K562 (cell line): ENCODE results near the gene ENOSF1. TPM values are rescaled to one million over a fixed set of nuclear protein-coding genes. Genes with fewer than 3 reads are reported as not detected.

Source experiments
- EWSR1 ChIP-seq: fragments of 450-650 bp; IDR thresholded peaks from 2 replicates; pipeline ENCODE4 v1.6.1; 2018; ENCODE audit warnings: borderline replicate concordance, mild to moderate bottlenecking, low read depth, moderate library complexity; ENCODE audit not compliant: partially characterized antibody
- HEY1 ChIP-seq: fragments of 250-450 bp; sonication (Bioruptor Pico); IDR thresholded peaks from 2 replicates; pipeline ENCODE4 v1.5.0; 2020; ENCODE audit warnings: mild to moderate bottlenecking, moderate library complexity, borderline replicate concordance
- LEF1 ChIP-seq: fragments of 450-650 bp; IDR thresholded peaks from 2 replicates; pipeline ENCODE4 v1.6.1; 2016; ENCODE audit warnings: mild to moderate bottlenecking
- POLR2H ChIP-seq: IDR thresholded peaks from 2 replicates; pipeline ENCODE4 v1.6.1; 2016; ENCODE audit warnings: missing genetic modification characterization, low read depth, mild to moderate bottlenecking, control low read depth, missing compliant biosample characterization, moderate library complexity
- RUNX1 ChIP-seq: sonication (generic); IDR thresholded peaks from 2 replicates; pipeline ENCODE4 v1.6.1; 2016; ENCODE audit warnings: antibody characterized with exemption, low read depth
- SMARCA5 ChIP-seq: fragments of 450-650 bp; IDR thresholded peaks from 2 replicates; pipeline ENCODE4 v1.6.1; 2016
- ZNF354B ChIP-seq: fragments of 250-450 bp; sonication (Bioruptor Pico); IDR thresholded peaks from 2 replicates; pipeline ENCODE4 v1.4.0; 2020
- polyA plus RNA-seq, 8 experiments: library from polyadenylated mRNA; depleted of rRNA in 4 of 8; stranded (reverse) in 5 of 8; unstranded in 3 of 8; fragments of >200 nt; fragmentation: Nextera tagmentation in 2 of 8; fragmentation: Illumina TruSeq in 1 of 8; extraction: Ambion mirVana in 2 of 8; extraction: Trizol in 1 of 8; gene quantifications; 2 replicates each; pipeline versions ENCODE4 v1.2.1 to v1.2.3, GENCODE V29; 2011 to 2014; ENCODE audit warnings: inconsistent platforms in 1 of 8, missing spikeins in 1 of 8
- total RNA-seq, 7 experiments: library from RNA; depleted of rRNA in 6 of 7; stranded (reverse); fragments of >200 nt in 6 of 7; fragmentation: Illumina TruSeq in 2 of 7; extraction: Trizol in 2 of 7; gene quantifications; 2 replicates each; pipeline versions ENCODE4 v1.2.1 to v1.2.3, GENCODE V29; 2011 to 2021; ENCODE audit warnings: low replicate concordance in 1 of 7
- TF ChIP-seq, protein P1 (sequence below): fragments of 200-600 bp; sonication (generic); IDR thresholded peaks from one replicate; pipeline ENCODE4 v1.6.1; 2012; ENCODE audit warnings: mild to moderate bottlenecking, low read depth, low read length, inconsistent platforms

Gene ENOSF1
- total and polyA plus RNA-seq, 9 of the 15 experiments (the other 6 are each of a cell fraction or from before 2014, with no cell fraction given) = 15.5 to 66.4 (median 46.5) TPM

DNA sequence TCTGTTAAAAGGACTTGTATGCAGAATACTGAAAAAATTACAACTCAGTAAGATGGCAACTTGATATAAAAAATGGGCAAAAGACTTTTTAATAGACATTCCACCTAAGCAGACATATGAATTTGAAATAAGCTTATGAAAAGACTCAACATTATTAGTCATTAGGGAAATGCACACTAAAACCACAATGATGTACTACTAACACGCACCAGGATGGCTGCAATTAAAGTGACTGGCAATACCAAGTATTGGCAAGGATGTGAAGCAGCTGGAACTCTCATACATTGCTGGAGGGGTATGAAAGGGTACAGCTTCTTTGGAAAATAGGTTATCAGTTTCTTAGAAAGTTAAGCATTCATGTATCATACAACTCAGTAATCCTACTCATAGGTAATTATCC lies 3.2 kb upstream of the ENOSF1 start (continued):
- TF ChIP-seq, protein P1, sequence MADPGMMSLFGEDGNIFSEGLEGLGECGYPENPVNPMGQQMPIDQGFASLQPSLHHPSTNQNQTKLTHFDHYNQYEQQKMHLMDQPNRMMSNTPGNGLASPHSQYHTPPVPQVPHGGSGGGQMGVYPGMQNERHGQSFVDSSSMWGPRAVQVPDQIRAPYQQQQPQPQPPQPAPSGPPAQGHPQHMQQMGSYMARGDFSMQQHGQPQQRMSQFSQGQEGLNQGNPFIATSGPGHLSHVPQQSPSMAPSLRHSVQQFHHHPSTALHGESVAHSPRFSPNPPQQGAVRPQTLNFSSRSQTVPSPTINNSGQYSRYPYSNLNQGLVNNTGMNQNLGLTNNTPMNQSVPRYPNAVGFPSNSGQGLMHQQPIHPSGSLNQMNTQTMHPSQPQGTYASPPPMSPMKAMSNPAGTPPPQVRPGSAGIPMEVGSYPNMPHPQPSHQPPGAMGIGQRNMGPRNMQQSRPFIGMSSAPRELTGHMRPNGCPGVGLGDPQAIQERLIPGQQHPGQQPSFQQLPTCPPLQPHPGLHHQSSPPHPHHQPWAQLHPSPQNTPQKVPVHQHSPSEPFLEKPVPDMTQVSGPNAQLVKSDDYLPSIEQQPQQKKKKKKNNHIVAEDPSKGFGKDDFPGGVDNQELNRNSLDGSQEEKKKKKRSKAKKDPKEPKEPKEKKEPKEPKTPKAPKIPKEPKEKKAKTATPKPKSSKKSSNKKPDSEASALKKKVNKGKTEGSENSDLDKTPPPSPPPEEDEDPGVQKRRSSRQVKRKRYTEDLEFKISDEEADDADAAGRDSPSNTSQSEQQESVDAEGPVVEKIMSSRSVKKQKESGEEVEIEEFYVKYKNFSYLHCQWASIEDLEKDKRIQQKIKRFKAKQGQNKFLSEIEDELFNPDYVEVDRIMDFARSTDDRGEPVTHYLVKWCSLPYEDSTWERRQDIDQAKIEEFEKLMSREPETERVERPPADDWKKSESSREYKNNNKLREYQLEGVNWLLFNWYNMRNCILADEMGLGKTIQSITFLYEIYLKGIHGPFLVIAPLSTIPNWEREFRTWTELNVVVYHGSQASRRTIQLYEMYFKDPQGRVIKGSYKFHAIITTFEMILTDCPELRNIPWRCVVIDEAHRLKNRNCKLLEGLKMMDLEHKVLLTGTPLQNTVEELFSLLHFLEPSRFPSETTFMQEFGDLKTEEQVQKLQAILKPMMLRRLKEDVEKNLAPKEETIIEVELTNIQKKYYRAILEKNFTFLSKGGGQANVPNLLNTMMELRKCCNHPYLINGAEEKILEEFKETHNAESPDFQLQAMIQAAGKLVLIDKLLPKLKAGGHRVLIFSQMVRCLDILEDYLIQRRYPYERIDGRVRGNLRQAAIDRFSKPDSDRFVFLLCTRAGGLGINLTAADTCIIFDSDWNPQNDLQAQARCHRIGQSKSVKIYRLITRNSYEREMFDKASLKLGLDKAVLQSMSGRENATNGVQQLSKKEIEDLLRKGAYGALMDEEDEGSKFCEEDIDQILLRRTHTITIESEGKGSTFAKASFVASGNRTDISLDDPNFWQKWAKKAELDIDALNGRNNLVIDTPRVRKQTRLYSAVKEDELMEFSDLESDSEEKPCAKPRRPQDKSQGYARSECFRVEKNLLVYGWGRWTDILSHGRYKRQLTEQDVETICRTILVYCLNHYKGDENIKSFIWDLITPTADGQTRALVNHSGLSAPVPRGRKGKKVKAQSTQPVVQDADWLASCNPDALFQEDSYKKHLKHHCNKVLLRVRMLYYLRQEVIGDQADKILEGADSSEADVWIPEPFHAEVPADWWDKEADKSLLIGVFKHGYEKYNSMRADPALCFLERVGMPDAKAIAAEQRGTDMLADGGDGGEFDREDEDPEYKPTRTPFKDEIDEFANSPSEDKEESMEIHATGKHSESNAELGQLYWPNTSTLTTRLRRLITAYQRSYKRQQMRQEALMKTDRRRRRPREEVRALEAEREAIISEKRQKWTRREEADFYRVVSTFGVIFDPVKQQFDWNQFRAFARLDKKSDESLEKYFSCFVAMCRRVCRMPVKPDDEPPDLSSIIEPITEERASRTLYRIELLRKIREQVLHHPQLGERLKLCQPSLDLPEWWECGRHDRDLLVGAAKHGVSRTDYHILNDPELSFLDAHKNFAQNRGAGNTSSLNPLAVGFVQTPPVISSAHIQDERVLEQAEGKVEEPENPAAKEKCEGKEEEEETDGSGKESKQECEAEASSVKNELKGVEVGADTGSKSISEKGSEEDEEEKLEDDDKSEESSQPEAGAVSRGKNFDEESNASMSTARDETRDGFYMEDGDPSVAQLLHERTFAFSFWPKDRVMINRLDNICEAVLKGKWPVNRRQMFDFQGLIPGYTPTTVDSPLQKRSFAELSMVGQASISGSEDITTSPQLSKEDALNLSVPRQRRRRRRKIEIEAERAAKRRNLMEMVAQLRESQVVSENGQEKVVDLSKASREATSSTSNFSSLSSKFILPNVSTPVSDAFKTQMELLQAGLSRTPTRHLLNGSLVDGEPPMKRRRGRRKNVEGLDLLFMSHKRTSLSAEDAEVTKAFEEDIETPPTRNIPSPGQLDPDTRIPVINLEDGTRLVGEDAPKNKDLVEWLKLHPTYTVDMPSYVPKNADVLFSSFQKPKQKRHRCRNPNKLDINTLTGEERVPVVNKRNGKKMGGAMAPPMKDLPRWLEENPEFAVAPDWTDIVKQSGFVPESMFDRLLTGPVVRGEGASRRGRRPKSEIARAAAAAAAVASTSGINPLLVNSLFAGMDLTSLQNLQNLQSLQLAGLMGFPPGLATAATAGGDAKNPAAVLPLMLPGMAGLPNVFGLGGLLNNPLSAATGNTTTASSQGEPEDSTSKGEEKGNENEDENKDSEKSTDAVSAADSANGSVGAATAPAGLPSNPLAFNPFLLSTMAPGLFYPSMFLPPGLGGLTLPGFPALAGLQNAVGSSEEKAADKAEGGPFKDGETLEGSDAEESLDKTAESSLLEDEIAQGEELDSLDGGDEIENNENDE = no peak
- no peak for TF ChIP-seq HEY1 (CRISPR knock-in tag)
- no peak for TF ChIP-seq ZNF354B
- no peak for TF ChIP-seq POLR2H (tag)
- no peak for TF ChIP-seq RUNX1
- TF ChIP-seq SMARCA5 = no peak
- no peak for TF ChIP-seq EWSR1
- TF ChIP-seq LEF1 = no peak
